HPDE6-E6E7 (cell line): Measurements from ENCODE around the gene ELOVL5.

ENCODE experiments used
- DNase-seq: peaks from one replicate; pipeline ENCODE4 v3.0.0; 2011; ENCODE audit warnings: missing footprints; ENCODE audit errors: extremely low spot score

The ELOVL5 gene

GRCh38 chr6:53240139-53240538, 108.6 kb downstream of the ELOVL5 start:
- no peak for DNase-seq

GRCh38 chr6:53239526-53239925, 109.2 kb downstream of the ELOVL5 start:
- DNase-seq, result no peak

GRCh38 chr6:53238311-53238710, 110.4 kb downstream of the ELOVL5 start:
- no peak for DNase-seq

- no peak for DNase-seq
These were observed 112.5 kb downstream of the ELOVL5 start for GRCh38 chr6:53236241-53236640.

GRCh38 chr6:53235508-53235907, 113.2 kb downstream of the ELOVL5 start:
- no peak for DNase-seq

- DNase-seq, result no peak
These were observed 115.4 kb downstream of the ELOVL5 start for GRCh38 chr6:53233309-53233708.

GRCh38 chr6:53230775-53231467, 117.8 kb downstream of the ELOVL5 start:
- no peak for DNase-seq

GRCh38 chr6:53227847-53228246, 120.9 kb downstream of the ELOVL5 start:
- DNase-seq, result no peak

- DNase-seq, result no peak
These were observed 128.1 kb downstream of the ELOVL5 start for GRCh38 chr6:53220605-53221004.
